GM18873 (cell line): ENCODE data around the gene CEP85L.

Source experiments
- ATAC-seq: cut with Tn5 transposase; IDR thresholded peaks from one replicate; pipeline ENCODE4 v1.9.1; 2021; ENCODE audit warnings: mild to moderate bottlenecking, moderate library complexity, moderate number of reproducible peaks; ENCODE audit not compliant: unreplicated experiment, low FRiP score

CEP85L gene

GRCh38 chr6:118586746-118587485, 64.5 kb downstream of the CEP85L start:
- no peak for ATAC-seq

DNA sequence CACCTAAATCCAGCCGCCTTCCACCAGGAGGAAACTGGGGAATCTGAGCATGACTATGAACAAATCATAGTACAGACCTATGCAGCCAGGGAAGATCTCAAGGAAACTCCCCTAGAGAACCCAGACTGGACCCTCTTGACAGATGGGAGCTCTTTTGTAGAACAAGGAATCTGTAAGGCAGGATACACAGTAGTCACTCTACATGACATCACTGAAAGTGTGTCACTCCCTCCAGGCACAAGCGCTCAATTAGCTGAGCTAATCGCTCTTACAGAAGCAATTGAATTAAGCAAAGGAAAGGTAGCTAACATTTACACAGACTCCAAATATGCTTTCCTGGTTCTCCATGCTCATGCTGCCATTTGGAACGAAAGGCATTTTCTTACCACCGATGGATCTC, 66.5 kb downstream of the CEP85L start:
- ATAC-seq, result no peak

GRCh38 chr6:118581489-118581959, 69.9 kb downstream of the CEP85L start:
- no peak for ATAC-seq

GRCh38 chr6:118580585-118581419, 70.6 kb downstream of the CEP85L start:
- no peak for ATAC-seq

DNA sequence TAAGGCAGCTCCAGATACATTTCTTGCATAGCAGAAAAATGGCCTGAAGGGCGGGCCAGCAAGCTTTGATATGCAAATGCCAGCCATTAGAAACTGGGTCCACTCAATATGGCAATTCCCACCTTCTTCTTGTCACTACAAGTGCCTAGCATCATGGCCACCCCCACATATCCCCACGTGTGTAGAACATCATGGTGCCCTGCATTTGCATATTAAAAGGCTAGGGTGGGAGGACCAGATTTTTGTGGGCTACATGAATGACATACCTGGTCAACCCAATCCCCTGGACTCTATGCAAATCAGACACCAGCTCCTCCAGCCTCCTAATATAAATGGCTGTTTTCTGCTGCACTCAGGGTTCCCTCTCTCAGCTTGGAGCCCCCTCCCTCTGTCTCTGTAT, 71.6 kb downstream of the CEP85L start:
- ATAC-seq, result no peak

DNA sequence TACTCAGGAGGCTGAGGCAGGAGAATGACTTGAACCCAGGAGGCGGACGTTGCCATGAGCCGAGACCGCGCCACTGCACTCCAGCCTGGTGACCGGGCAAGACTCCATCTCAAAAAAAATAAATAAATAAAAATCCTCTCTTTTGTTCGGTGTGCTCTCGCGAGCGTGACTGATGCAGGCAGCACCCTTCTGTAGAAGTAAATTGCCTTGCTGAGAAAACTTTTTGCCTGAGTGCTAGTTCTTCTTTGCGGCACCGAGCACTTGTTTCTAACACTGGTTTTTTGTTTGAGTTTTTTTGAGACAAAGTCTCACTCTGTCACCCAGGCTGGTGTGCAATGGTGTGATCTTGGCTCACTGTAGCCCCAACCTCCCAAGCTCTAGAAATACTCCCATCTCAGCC, 72.8 kb downstream of the CEP85L start:
- ATAC-seq, result no peak

GRCh38 chr6:118577972-118578371, 73.4 kb downstream of the CEP85L start:
- ATAC-seq, result no peak

DNA sequence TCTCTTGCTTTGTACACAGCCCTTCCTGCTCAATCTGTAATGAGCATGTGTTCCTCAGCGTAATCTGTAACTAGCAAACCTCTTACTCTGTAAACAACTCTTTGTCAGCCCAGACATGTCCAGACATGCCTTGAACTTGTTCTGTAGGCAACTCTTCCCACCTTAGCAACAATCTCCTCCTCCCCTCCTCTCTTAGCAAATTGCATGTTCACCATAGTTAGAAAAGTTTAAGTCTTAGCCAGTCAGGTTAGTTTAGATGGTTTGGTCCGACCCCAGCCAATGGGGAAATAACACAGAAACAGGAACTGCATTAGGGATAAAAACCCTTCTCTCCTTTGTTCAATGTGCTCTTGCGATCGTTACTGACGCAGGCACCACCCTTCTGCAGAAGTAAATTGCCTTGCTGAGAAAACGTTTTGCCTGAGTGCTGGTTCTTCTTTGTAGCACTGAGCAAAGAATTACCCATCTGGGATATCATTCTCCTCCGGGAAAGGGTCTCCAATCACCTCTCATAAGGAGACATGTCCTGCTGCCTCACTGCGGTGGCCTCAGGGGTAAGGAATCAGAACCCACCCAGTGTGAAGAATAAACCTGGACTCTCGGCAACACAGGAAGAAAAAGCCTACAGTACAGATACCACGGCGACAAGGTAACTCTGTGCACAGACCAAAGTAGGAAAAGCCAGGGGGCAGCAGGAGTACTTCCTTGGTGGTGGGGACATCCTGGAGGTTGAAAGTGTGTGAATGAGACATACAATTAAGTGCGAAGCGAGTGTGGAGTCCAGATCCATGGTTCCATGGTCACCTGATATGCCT, 77.1 kb downstream of the CEP85L start:
- no peak for ATAC-seq

GRCh38 chr6:118571121-118571520, 80.3 kb downstream of the CEP85L start:
- no peak for ATAC-seq

DNA sequence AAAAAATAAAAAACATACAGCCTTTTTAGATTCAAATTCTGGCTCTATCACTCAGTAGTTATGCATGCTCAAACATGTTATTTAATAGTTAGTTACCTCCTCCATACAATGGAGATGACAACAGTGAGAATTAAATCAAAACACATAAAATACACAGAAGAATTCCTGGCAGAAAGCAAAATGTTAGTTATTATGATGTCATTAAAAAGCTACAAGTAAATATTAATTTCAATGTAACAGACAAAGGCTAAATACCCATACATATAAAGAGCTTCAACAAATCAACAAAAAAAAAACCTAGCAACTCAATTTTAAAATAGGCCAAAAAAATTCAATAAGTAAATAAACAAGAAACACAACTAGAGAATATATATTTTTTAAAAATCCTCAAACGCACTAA, 81.9 kb downstream of the CEP85L start:
- ATAC-seq, result no peak

- ATAC-seq, result no peak
Observed at GRCh38 chr6:118567974-118568373, 83.4 kb downstream of the CEP85L start.

GRCh38 chr6:118565311-118565960, 86.0 kb downstream of the CEP85L start:
- ATAC-seq, result peak; percentile 99

DNA sequence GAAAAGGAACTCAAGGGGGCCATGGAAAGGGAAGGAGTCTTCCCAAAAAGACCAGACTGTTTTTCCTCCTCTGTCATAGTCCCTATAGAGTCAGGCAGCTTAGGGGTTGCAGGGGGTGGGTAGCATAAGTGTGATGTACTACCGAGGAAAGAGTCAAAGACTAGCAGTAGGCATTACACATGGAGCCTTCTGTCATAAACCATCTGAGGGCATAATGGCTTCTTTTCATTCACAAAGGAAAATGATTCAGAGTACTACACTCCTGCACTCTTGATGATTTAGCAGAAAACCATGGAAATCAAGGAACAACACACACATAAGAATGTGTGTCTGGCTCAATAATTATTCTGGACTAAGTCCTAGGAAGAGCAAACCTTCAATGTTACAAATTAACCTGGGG, 88.4 kb downstream of the CEP85L start:
- ATAC-seq, result no peak

- no peak for ATAC-seq
Observed at GRCh38 chr6:118562248-118562647, 89.1 kb downstream of the CEP85L start.

DNA sequence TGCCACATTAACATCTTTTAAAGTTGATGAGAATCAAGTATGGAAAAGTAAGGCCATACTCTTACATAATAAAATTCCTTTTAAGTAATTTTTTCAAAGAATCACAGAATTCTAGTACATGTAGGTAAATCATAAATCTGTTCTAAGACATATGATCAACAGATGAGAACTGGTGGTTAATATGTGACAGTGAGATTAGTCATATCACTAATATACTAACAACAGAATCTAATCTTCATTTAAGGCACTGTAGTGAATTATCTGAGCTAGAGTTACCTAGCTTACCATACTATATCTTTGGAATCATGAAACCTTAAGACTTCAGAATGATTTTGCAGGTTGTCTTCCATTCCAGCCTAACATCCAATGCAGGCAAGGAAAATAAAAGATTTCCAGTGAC, 91.7 kb downstream of the CEP85L start:
- peak; percentile 74 for ATAC-seq

DNA sequence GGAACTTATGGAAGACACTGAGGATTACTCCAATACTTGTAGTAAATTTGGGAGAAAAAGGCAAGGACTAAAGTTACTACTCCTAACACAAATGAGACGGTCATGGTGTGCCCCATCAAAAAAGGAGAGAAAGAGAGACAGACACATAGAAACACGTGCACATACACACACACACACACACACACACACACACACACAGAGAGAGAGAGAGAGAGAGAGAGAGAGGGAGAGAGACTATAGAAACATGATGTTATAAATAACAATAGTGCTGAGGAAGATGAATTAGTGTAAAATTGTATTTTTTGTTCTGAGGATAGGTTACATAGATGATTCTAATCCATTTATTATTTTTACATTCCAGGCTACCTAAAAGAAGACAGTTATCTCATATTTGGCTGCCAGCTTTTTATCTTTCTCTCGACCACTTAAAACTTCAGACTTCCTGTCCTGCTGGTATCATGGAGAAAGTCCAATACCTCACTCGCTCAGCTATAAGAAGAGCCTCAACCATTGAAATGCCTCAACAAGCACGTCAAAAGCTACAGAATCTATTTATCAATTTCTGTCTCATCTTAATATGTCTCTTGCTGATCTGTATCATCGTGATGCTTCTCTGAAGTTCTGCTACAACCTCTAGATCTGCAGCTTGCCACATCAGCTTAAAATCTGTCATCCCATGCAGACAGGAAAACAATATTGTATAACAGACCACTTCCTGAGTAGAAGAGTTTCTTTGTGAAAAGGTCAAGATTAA, 92.8 kb downstream of the CEP85L start:
- no peak for ATAC-seq

DNA sequence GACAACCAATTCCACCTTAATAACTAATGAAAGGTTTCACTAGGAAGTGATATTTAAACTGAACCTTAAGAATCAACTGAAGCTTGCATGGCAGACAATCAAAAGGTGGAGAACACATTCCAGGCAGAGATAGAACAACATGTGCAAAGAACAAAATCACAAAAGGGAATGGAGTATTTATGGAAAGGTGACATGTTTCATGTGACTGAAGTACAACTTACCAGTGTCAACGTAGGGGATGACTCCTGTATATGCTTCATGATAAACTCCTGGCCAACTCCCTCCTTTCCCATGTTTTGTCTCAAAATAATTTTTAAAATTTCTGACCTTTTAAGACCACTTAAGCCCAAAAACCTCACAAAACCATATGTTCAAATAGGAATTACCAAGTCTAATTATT, 96.7 kb downstream of the CEP85L start:
- ATAC-seq, result no peak

GRCh38 chr6:118553132-118553531, 98.3 kb downstream of the CEP85L start:
- no peak for ATAC-seq
